HG02981 (cell line): ENCODE results near the gene FAM117A.
"Not testable (repeated sequence)": the region's sequence is repeated elsewhere in the genome, so short reads cannot be mapped to it uniquely, and the experiment has no call there.

Experiments
- ATAC-seq: cut with Tn5 transposase; IDR thresholded peaks from one replicate; pipeline ENCODE4 v1.9.1; 2021; ENCODE audit warnings: mild to moderate bottlenecking, moderate library complexity; ENCODE audit not compliant: unreplicated experiment

FAM117A gene

DNA sequence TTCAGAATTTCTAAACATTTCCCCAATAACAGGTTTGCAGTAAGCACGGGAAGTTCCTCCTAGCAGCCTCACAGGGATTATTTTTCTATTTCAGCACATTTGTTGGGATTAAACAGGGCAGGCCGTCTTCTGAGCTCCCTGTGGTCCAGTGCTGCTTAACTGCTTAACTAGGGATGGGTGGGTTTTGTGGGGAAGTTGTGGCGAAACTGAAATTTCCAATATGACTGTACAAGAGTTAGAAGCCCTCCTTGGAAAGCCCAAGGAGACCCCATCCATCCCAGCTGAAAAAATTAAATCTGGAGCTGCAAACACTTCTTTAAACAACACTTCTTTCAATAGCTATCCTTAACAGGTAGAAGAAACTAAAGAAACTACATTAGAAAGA, 22.2 kb downstream of the FAM117A start:
- no peak for ATAC-seq

- ATAC-seq, result no peak
Observed at GRCh38 chr17:49741009-49741691, 22.8 kb downstream of the FAM117A start.

DNA sequence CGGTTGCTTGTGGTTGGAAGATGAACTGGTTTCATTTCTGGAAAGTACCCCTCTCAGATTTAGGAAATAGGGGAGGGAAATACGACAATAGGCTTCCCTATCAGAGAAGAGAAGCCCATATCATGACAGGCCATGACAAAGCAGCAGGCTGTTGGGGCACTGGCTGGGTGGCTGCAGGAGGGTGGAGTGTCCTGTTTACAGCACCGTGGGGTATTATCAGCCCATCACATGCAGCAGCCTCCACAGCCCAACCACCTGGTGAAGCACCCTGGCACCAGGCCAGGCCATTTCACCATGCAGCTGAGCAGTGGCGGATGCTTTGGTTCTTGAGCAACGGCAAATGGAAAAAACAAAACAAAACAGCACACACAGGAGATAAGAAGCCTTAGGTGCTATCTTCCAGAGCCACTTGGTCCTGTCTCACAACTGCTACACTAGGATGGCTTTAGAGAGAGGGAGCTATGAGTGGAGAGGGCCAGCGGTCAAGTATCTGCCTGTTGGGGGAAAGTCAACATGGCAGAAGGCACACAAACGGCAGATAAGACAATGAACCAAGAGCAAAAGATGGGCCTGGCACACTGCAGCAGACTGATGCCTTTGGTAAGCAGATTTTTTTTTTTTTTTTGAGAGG, 24.2 kb downstream of the FAM117A start:
- ATAC-seq, result no peak

DNA sequence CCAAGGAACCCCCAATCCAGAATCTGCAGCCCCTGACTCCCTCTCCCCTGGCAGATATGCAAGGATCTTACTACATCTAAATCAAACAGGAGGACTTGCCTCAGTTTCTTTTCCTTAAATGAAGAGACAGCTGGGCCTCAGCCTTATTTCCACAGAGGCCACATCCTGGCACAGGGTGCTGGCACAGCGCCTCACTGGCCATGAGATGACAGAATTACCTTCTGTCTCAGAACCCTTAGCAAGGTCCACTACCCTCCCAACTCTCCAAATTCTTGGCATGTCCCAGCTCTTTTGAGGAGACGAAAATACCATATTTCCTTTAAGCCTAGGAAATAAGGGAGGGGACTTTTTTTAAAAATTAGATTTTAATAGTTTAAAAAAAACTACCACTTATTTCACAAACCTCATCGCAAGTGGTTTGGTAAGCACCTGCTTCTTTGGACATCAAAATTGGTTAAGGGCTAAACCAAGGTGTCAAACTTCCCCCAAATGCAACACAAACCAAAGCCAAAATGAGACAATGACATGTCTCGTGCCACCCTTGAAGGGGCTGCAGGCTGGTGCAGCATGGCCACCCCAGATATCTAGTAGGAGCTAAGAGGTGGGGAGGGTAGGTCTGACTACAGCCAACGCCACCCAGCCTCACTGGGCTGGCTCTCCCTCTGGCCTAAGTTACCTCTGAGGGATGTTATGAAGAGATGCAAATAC, 25.3 kb downstream of the FAM117A start:
- ATAC-seq, result no peak

DNA sequence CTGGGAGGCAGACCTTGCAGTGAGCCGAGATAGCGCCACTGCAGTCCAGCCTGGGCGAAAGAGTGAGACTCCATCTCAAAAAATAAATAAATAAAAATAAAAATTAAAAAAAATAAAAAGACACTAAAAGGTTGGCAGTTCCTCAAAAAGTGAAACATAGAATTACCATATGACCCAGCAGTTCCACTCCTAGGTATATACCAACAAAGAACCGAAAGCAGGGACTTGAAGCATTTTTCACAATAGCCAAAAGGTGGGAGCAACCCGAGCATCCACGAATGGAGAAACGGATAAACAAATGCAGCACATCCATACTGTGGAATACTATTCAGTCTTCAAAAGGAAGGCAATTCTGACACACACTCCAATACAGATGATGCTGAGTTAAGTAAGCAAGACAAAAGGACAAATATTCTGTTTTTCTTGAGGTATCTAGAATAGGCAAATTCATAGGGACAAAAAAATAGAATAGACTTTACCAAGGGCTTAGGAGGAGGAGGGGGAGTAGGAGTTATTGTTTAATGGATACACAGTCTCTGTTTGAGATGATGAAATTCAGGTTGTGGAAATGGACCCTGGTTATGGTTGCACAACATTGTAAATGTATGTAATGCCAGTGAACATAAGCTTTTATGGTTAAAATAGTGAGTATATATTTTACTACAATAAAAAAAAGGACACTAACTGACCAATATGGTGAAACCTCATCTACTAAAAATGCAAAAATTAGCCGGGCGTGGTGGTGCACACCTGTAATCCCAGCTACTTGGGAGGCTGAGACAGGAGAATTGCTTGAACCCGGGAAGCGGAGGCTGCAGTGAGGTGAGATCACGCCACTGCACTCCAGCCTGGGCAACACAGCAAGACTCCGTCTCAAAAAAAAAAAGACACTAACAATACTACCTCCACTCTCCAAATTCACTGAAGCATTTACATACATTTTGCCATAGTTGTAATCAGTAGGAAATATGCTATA, 29.1 kb downstream of the FAM117A start:
- no peak for ATAC-seq

DNA sequence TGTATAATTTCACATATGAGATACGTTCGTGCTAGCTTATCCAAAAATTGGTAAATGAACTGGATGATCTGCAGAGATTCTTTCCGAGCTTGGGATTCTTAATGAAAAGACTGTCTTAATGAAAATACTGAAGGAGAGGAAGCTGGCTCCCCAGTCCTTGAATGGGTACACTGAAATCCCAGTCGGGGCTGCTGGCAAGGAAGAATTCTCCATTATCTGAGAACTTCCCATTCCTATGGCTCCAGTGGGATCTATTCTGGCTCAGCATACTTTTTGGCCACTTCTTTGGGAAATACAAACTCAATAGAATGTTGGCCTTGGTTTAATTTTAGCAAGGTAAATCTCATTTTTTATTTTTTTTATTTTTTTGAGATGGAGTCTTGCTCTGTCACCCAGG, 32.5 kb downstream of the FAM117A start:
- no peak for ATAC-seq

DNA sequence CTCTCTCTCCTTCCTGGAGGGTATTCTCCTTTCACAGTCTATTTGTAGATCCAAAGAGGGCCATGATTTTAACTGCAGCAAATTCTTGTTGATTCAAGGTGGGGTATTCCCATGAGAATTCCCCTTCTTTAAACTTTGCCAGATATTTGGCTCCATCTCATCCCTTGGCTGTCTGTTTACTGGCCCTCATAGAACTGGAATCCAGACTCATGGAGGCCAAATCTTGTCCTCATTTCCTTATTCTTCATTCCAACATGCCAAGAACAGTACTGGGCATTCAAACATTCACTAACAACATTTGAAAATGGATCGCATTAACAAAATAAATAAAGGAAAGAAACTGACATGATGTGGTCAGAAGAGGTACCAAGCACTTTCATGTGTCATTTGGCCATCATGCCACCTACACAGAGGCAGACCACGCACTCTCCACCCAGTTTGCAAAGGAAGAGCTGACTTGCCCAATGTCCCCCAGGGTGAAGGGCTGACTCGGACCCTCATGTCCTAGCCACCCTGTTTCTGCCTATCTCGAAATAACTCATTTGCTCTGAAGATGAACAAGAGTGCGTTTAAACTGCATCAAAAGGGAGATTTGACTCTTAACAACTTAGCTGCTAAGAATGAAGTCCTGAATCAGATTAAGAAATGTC, 33.0 kb downstream of the FAM117A start:
- no peak for ATAC-seq

- ATAC-seq, result no peak
Observed at GRCh38 chr17:49730078-49730784, 33.7 kb downstream of the FAM117A start.

DNA sequence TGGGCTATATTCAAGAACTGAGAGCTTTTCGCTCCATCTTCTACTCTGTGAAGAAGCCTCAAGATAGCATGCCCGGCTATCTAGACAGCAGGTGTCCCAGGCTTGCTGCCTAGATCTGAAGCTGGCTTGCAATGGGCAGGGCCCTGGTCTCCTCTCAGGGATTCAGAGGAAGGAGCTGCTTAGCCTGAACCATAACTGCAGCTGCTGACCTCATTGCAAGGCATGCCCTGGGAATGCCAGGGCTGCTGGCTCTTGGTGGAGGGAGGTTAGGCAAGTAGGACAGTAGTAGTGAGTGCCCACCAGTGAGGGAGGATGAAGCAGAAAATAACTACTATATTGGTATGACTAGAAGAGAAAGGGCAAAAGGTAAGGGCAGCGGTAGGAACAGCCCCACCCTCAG, 34.9 kb downstream of the FAM117A start:
- ATAC-seq, result no peak

DNA sequence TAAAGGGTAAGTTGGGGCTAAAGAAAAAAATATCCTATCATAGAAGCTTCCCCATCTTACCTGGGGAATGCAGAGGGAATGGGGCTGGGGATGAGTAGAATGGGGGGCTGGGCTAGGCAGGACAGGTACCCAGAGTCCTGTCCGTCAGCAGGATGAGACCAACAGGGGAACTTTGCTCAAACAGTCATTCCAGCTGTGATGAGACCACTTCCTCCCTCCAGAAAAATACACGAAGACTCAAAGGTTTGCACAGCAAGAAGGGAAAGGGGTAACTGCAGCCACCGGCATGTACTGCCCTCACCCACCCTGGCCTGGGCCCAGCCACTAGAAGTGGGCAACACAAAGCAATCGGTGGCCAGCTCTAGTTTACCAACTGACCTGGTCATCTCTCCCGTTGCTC, 35.5 kb downstream of the FAM117A start:
- ATAC-seq, result no peak

GRCh38 chr17:49727380-49727779, 36.6 kb downstream of the FAM117A start:
- ATAC-seq, result no peak

DNA sequence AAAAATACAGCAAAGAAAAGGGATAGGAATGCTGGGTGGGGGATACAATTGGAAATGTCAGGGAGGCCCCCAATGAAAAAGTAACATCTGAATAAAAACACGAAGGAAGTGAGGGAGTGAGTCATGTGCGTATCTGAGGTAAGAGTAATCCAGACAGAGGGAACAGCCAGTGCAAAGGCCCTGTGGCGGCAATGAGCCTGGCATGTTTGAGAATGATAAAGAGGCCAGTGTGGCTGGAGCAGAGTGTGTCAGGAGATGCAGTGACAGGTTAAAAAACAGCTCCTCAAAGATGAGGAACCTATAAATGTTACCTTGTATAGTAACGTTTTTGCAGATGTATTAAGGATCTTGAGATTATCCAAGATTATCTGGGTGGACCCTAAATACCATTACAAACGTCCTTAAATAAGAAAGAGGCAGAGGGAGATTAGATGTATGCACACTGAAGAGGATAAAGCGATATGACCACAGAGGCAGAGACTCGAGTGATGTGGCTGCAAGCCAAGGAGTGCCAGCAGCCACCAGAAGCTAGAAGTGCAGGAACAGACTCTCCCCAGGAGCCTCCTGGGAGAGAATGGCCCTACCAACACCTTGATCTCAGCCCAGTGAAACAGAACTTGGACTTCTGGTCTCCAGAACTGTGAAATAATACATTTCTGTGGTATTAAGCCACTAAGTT, 38.3 kb downstream of the FAM117A start:
- no peak for ATAC-seq

- ATAC-seq, result not testable (repeated sequence)
Observed at GRCh38 chr17:49724552-49724951, 39.4 kb downstream of the FAM117A start.

DNA sequence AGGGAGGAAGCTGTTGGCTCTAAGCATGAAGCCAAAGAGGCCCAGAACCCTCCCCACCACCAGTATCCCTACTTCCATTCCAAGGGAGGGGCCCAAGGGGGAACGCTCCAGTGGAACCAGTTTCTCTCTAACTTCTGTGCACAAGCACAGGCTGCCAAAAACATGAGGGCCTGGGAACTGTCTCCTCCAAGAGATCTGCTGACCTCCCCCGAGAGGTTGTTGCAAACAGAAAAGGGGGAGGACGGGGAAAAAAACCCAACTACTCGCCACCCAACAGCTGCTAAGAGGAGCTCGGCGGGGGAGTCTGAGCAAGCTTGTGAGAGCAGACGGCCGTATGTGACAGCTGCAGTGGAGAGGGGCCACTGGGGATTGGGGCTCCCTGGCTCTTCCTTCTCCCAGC, 40.5 kb downstream of the FAM117A start:
- no peak for ATAC-seq

- ATAC-seq, result no peak
Observed at GRCh38 chr17:49722066-49722465, 41.9 kb downstream of the FAM117A start.

DNA sequence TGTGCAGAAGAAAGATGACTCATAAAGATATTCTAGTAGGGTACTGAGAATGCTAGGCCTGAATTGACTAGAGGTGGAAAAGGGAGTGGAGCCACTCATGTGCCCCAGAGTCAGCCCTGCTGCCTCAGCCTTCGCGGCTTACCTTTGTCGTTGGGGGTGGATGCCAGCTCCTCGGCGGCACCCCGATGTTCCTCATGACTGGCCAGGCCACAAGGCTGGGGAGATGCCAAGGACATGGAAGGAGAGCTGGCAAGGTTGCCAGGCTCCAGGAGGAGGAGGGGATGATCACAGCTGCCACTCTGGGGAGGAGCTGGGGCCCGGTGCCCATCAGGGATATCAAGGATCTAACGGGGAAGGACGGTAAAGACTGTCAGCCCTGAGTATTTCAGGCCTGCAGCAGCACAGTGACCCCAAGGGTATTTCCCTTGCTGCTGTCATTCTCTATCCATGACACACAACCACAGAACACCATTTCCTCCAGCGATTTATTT, 46.5 kb downstream of the FAM117A start:
- ATAC-seq, result no peak

GRCh38 chr17:49716668-49717364, 47.1 kb downstream of the FAM117A start:
- ATAC-seq, result no peak

DNA sequence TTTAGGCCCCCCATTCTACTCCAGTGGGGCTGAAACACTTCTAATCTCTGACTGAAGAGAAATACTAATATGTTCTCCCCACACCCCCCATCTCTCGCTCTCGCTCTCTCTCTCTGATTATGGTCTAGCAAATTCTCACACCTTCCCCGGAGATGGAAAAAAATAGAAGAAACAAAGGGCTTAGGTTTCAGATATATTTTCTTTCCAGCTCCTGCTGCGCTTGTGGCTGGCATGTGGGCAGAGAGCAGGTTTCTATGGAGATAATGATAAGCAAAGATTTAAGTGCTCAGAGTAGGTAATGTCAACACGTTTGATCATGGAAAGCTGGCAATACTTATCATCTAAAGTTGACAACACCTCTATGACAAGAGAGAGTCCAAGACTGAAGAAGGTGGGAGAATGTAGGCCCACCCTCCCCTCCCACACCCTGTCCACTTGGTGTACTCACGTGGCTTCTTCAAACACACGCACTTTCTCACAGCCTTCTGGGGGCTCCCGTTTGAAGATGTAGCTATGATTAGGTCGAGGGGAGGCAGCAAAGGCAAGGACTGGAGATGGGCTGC, 48.1 kb downstream of the FAM117A start:
- no peak for ATAC-seq
